ENCODE results near the gene VWF. TPM values are rescaled to one million over a fixed set of nuclear protein-coding genes. Genes with fewer than 3 reads are reported as not detected.
"Not testable (repeated sequence)": the region's sequence is repeated elsewhere in the genome, so short reads cannot be mapped to it uniquely, and the experiment has no call there.

The VWF gene
- total and polyA plus RNA-seq, 10 of the 15 experiments (the other 5 are each of a cell fraction or from before 2014, with no cell fraction given): 0.08 to 0.23 TPM; not detected in 8

DNA sequence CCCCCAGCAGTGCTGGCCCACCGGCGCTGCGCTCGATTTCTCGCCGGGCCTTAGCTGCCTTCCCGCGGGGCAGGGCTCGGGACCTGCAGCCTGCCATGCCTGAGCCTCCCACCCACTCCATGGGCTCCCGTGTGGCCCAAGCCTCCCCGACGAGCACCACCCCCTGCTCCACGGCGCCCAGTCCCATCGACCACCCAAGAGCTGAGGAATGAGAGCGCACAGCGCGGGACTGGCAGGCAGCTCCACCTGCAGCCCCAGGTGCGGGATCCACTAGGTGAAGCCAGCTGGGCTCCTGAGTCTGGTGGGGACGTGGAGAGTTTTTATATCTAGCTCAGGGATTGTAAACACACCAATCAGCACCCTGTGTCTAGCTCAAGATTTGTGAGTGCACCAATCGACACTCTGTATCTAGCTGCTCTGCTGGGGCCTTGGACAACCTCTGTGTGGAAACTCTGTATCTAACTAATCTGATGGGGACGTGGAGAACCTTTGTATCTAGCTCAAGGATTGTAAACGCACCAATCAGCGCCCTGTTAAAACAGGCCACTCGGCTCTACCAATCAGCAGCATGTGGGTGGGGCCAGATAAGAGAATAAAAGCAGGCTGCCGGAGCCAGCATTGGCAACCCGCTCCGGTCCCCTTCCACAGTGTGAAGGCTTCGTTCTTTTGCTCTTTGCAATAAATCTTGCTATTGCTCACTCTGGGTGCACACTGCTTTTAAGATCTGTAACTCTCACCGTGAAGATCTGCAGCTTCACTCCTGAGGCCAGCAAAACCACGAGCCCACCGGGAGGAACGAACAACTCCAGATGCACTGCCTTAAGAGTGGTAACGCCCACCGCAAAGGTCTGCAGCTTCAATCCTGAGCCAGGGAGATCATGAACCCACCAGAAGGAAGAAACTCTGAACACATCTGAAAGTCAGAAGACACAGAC is 18.2 kb upstream of the VWF start:
- ATAC-seq; RAD21 ChIA-PET (ENCODE audit: unreplicated experiment); BruUV-seq (replicated peaks); H3K4me1 ChIP-seq (ENCODE audit: control insufficient read depth, insufficient read depth, low read length); H3K79me2 ChIP-seq (ENCODE audit: control insufficient read depth, insufficient read depth, low read length); DNase-seq (ENCODE audit: low read depth, low spot score); H3K4me2 ChIP-seq (ENCODE audit: control insufficient read depth, insufficient read depth); H2AFZ ChIP-seq (ENCODE audit: control insufficient read depth, low read depth, low read length); intact Hi-C loops (cut with micrococcal nuclease; ENCODE audit: unreplicated experiment); H4K20me1 ChIP-seq (ENCODE audit: control insufficient read depth, insufficient read depth); in situ Hi-C loops (cut with MboI); SMC1A ChIA-PET (ENCODE audit: uncharacterized antibody, unreplicated experiment); H3K27ac ChIP-seq (ENCODE audit: control insufficient read depth, insufficient read depth); CTCF ChIA-PET; H3K9ac ChIP-seq (ENCODE audit: control insufficient read depth, insufficient read depth, low read length); FAIRE-seq; H3K9me3 ChIP-seq (replicated peaks; ENCODE audit: control insufficient read depth, insufficient read depth, low read length); H3K4me3 ChIP-seq; H3K36me3 ChIP-seq (ENCODE audit: control insufficient read depth in 2 of 2, insufficient read depth in 2 of 2, low read length in 1 of 2); POLR2A ChIA-PET; H3K27me3 ChIP-seq (replicated peaks in 1 of 2; ENCODE audit: control insufficient read depth in 2 of 2, insufficient read depth in 2 of 2, low read length in 1 of 2): not testable (repeated sequence)
- 60% methylated on average over 35 of the region's 35 CpGs for WGBS (ENCODE audit: insufficient coverage, insufficient replicate concordance, low lambda C conversion rate, missing lambda C conversion rate)
- peak; percentile 48; the same call in 1 of the 2 replicates for TF ChIP-seq NFYB (IDR thresholded peaks at IDR 0.05; ENCODE audit: insufficient read depth, low read depth, low read length)

DNA sequence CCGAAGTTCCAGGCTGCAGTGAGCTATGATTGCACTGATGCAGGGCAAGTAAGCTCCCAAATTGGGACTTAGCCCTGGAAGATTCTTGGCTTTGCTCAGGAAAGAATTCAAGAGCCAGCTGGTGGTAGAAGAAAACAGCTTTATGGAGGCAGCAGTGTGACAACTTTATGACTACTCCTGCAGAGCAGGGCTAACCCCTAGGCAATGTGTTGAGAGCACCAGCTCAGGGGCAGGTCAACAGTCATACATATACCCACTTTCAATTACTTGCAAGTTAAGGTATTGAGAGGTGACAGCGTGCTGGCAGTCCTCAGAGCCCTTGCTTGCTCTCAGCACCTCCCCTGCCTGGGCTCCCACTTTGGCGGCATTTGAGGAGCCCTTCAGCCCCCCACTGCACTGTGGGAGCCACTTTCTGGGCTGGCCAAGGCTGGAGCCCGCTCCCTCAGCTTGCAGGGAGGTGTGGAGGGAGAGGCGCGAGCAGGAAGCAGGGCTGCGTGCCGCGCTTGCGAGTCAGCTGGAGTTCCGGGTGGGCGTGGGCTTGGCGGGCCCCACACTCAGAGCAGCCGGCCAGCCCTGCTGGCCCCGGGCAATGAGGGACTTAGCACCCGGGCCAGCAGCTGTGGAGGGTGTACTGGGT is 17.4 kb upstream of the VWF start:
- POLR2A ChIA-PET; H3K4me3 ChIP-seq; in situ Hi-C loops (cut with MboI); H3K9me3 ChIP-seq (replicated peaks; ENCODE audit: control insufficient read depth, insufficient read depth, low read length); DNase-seq (ENCODE audit: low read depth, low spot score); H3K27me3 ChIP-seq (replicated peaks in 1 of 2; ENCODE audit: control insufficient read depth in 2 of 2, insufficient read depth in 2 of 2, low read length in 1 of 2); RAD21 ChIA-PET (ENCODE audit: unreplicated experiment); H3K4me2 ChIP-seq (ENCODE audit: control insufficient read depth, insufficient read depth); H2AFZ ChIP-seq (ENCODE audit: control insufficient read depth, low read depth, low read length); H4K20me1 ChIP-seq (ENCODE audit: control insufficient read depth, insufficient read depth); H3K79me2 ChIP-seq (ENCODE audit: control insufficient read depth, insufficient read depth, low read length); BruUV-seq (replicated peaks); H3K9ac ChIP-seq (ENCODE audit: control insufficient read depth, insufficient read depth, low read length); H3K36me3 ChIP-seq (ENCODE audit: control insufficient read depth in 2 of 2, insufficient read depth in 2 of 2, low read length in 1 of 2); ATAC-seq; FAIRE-seq; intact Hi-C loops (cut with micrococcal nuclease; ENCODE audit: unreplicated experiment); H3K27ac ChIP-seq (ENCODE audit: control insufficient read depth, insufficient read depth); SMC1A ChIA-PET (ENCODE audit: uncharacterized antibody, unreplicated experiment); H3K4me1 ChIP-seq (ENCODE audit: control insufficient read depth, insufficient read depth, low read length): not testable (repeated sequence)
- CTCF ChIA-PET: interaction anchor here (1.2 kb wide), 1 partner anchor 12 kb away, joined by 3 read pairs; no protein-coding TSS in a partner anchor
- WGBS (ENCODE audit: insufficient coverage, insufficient replicate concordance, low lambda C conversion rate, missing lambda C conversion rate): 49% methylated on average over 15 of the region's 16 CpGs
